ENCODE measurements around the gene TMEM201. TPM values are rescaled to one million over a fixed set of nuclear protein-coding genes. Genes with fewer than 3 reads are reported as not detected.

The TMEM201 gene
- total and polyA plus RNA-seq, 2 of the 8 experiments (the other 6 are each of a cell fraction or from before 2014, with no cell fraction given), result 8.2 to 27.1 TPM

DNA sequence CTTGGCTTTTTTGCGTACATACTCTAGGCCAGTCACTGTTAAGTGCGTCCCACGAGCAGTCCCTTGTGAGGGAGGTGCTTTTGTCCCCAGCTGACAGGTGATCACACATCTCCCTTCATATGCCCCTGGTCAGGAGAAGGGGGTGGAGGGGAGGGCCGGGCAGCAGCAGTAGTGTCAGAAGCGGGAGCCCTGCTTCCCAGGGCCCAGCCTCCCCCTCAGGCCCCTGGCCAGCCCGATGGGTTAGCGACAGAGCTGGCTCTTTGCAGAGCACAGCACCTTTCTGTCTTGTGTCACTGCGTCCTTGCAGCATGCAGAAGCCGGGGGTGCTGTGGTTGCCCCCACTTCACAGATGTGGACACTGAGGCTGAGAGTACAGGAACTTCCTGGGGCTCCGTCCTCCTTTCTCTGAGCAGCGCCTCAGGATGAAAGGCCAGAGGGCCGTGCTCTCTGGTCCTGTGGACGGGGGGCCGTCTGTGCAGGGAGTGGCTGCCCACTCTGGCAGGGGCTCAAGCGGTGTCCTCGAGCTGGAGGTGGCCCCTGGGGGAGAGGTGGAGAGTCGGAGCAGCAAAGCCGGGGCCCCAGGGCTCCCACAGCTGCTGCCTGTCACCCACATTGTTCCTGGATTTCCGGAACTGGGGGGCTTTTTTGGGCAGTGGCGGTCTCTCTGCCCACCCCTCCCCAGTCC, 5.9 kb downstream of the TMEM201 start:
- no peak overlapping the region for H4K8ac ChIP-seq (ENCODE audit: extremely low read depth, insufficient read depth, low read length)
- POLR2A ChIA-PET (ENCODE audit: partially characterized antibody), result interaction anchor here (2.1 kb wide), 1 partner anchor 16 kb away, joined by 5 read pairs; no protein-coding TSS in a partner anchor

More for the DNA sequence above, 5.9 kb downstream of the TMEM201 start:
- no peak overlapping the region for H3K4ac ChIP-seq (replicated peaks; ENCODE audit: insufficient read length, low read depth, low read length)
- CTCF ChIA-PET (ENCODE audit: partially characterized antibody), result interaction anchor here (0.5 to 6.1 kb wide), 5 partner anchors 14 to 344 kb away, joined by 3 to 44 read pairs (median 3); no protein-coding TSS in a partner anchor
- WGBS, 2 experiments (ENCODE audit: extremely low coverage in 1 of 2, insufficient coverage in 1 of 2, insufficient read length in 1 of 2, insufficient replicate concordance in 2 of 2, low coverage in 1 of 2, low lambda C conversion rate in 2 of 2, missing lambda C conversion rate in 1 of 2), result 88% methylated on average over 17 of the region's 20 CpGs; no CpG with 5 or more reads in 1 of the 2 experiments
- no peak overlapping the region for H2AK5ac ChIP-seq (ENCODE audit: low read depth, low read length)
- no peak overlapping the region for H2BK5ac ChIP-seq (ENCODE audit: low read depth, low read length)
- no peak overlapping the region for H4K5ac ChIP-seq (ENCODE audit: insufficient read length, low read depth, low read length)
- no peak for DNase-seq (ENCODE audit: low read depth in 1 of 2, low spot score in 2 of 2)
- H2BK12ac ChIP-seq (ENCODE audit: low read depth, low read length), result no peak overlapping the region
- no peak overlapping the region for H2BK15ac ChIP-seq (ENCODE audit: low read length)
- H3K4me2 ChIP-seq (ENCODE audit: insufficient read depth in 1 of 2, low read depth in 2 of 2, low read length in 2 of 2), result no peak overlapping the region
- no peak overlapping the region for H3K23ac ChIP-seq (ENCODE audit: insufficient read length)
- peaks cover 3% of the 10 kb centered on the region; the same call in 1 of the 2 replicates for H3K23me2 ChIP-seq (ENCODE audit: low read depth, low read length)
- no peak overlapping the region for H3K14ac ChIP-seq (ENCODE audit: insufficient read length)
- H4K91ac ChIP-seq (replicated peaks; ENCODE audit: insufficient read length, low read length), result no peak overlapping the region
- H3K56ac ChIP-seq (replicated peaks; ENCODE audit: insufficient read length, low read depth, low read length), result no peak overlapping the region
- FAIRE-seq, result no peak
- no peak overlapping the region for H3K27ac ChIP-seq (ENCODE audit: low read depth, low read length)
- no peak overlapping the region for H2BK20ac ChIP-seq (ENCODE audit: low read length)
- H3K9me3 ChIP-seq (ENCODE audit: insufficient read depth in 2 of 2, low read depth in 1 of 2, low read length in 1 of 2), result no peaks in the 10 kb centered on the region
- peaks cover 0 to 38% (median 27%) of the 10 kb centered on the region in 4 experiments; a peak in 5 of 7 replicates for H3K4me1 ChIP-seq (replicated peaks in 1 of 4; ENCODE audit: control insufficient read depth in 3 of 4, insufficient read depth in 4 of 4, low read length in 3 of 4)
- H3K4me3 ChIP-seq (ENCODE audit: extremely low read depth in 1 of 4, insufficient read depth in 2 of 4, low read depth in 3 of 4, low read length in 4 of 4), result no peak overlapping the region
- no peaks in the 10 kb centered on the region for H3K27me3 ChIP-seq (replicated peaks in 1 of 4; ENCODE audit: control insufficient read depth in 3 of 4, extremely low read depth in 1 of 4, insufficient read depth in 3 of 4, low read length in 3 of 4)
- no peak overlapping the region for H3K18ac ChIP-seq (ENCODE audit: extremely low read depth, low read length)
- peaks cover 11 to 66% of the 10 kb centered on the region in 2 experiments; a peak in 3 of 4 replicates for H3K79me2 ChIP-seq (ENCODE audit: control insufficient read depth in 1 of 2, insufficient read depth in 2 of 2, low read length in 2 of 2)
- no peak overlapping the region for H2BK120ac ChIP-seq (replicated peaks; ENCODE audit: low read depth, low read length)
- H3K79me1 ChIP-seq (ENCODE audit: low read depth, low read length), result peaks cover 22% of the 10 kb centered on the region
- no peak for TF ChIP-seq ASH2L (IDR thresholded peaks at IDR 0.05; ENCODE audit: low read length)
- peaks cover 0 to 11% (median 6%) of the 10 kb centered on the region in 4 experiments; a peak in 5 of 8 replicates for H3K36me3 ChIP-seq (ENCODE audit: control insufficient read depth in 2 of 4, insufficient read depth in 4 of 4, low read length in 3 of 4)
- no peak overlapping the region for H3K9ac ChIP-seq (replicated peaks in 1 of 4; ENCODE audit: extremely low read depth in 1 of 4, low read depth in 3 of 4, low read length in 3 of 4)
- H2AFZ ChIP-seq (ENCODE audit: low read length), result no peak overlapping the region
- peaks cover 37 to 43% of the 10 kb centered on the region in 2 experiments for H4K20me1 ChIP-seq (replicated peaks in 1 of 2; ENCODE audit: control insufficient read depth in 1 of 2, insufficient read depth in 2 of 2, low read length in 2 of 2)
